Measurements from ENCODE around the gene POC1A.

DNA sequence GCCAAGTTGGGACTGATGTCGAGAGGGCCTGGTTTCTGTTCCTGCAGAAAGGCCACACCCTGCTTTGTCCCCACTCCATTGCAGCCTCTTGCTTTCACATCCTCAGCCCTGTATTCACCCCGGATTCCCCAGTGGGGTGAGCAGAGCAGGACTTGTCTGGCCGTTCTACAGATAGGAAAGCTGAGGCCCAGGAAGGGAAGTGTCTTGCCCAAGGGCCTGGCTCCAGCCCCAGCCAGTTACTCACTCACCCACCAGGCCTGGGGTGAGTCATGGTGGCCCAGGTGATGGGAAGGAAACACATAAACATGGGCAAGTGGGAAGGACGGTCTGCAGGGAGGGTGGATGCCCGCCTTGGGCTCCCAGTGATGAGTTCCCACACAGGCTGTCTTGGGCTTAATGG is 91.7 kb downstream of the POC1A start:
- TF ChIP-seq, protein P1, sequence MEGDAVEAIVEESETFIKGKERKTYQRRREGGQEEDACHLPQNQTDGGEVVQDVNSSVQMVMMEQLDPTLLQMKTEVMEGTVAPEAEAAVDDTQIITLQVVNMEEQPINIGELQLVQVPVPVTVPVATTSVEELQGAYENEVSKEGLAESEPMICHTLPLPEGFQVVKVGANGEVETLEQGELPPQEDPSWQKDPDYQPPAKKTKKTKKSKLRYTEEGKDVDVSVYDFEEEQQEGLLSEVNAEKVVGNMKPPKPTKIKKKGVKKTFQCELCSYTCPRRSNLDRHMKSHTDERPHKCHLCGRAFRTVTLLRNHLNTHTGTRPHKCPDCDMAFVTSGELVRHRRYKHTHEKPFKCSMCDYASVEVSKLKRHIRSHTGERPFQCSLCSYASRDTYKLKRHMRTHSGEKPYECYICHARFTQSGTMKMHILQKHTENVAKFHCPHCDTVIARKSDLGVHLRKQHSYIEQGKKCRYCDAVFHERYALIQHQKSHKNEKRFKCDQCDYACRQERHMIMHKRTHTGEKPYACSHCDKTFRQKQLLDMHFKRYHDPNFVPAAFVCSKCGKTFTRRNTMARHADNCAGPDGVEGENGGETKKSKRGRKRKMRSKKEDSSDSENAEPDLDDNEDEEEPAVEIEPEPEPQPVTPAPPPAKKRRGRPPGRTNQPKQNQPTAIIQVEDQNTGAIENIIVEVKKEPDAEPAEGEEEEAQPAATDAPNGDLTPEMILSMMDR (IDR thresholded peaks at IDR 0.05), result no peak
- TF ChIP-seq EZH2 (IDR thresholded peaks at IDR 0.05; ENCODE audit: borderline replicate concordance, insufficient read depth, low read depth, low read length, poor library complexity, severe bottlenecking), result no peak
